AG10803 (cell line): Measurements from ENCODE around the gene FGF22.
"Not testable (repeated sequence)": the region's sequence is repeated elsewhere in the genome, so short reads cannot be mapped to it uniquely, and the experiment has no call there.

Source experiments
- DNase-seq: peaks from one replicate; pipeline ENCODE4 v3.0.0; 2010; ENCODE audit warnings: low read depth
- H3K4me3 ChIP-seq: 2 replicates; pipeline ENCODE4 v1.5.1; 2011; ENCODE audit warnings: mild to moderate bottlenecking, low read length, control low read depth
- TF ChIP-seq, protein P1 (sequence below): conservative IDR thresholded peaks from 2 replicates; pipeline ENCODE4 v1.5.1; 2011; ENCODE audit warnings: mild to moderate bottlenecking, low read length, control low read depth, inconsistent platforms

FGF22 gene

DNA sequence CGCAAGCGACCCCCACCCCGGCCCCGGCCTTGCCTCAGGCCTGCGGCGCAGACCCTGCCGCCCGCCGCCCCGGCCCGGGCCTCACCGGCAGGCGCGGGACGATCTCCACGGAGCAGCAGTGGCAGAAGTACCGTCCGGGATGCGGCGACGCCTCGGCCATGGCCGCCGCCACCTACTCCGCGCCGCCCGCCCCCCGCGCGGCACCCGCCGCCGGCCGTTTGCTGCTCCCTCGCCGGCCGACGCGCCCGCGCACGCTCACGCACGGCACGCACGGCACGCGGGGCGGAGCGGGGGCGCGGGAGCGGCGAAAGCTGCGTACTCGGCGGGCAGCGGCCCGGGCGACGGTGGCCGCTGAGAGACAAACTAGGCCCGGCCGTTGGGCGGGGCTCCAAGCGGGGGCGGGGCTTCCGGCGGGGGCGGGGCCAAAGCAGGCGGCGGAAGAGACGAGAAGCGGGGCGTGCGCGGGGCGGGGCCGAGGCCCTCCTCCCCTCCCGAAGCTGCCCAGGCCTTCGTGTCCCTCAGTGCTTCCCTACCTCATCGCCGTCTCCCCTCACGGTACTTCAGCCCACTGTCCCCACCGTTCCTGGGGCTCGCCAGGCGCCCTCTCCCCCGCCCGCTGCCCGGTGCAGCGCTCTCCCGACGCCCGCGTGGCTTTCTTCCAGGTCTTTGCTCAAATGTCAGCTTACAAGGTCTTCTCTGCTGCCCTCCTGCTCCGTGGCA, 23.4 kb downstream of the FGF22 start, which contains the start of gene RNF126:
Gene RNF126 (minus strand): TSS at position 253 of the 720 bp plus-strand sequence. CDS start 93 bp downstream, at position 160.
- TF ChIP-seq, protein P1, sequence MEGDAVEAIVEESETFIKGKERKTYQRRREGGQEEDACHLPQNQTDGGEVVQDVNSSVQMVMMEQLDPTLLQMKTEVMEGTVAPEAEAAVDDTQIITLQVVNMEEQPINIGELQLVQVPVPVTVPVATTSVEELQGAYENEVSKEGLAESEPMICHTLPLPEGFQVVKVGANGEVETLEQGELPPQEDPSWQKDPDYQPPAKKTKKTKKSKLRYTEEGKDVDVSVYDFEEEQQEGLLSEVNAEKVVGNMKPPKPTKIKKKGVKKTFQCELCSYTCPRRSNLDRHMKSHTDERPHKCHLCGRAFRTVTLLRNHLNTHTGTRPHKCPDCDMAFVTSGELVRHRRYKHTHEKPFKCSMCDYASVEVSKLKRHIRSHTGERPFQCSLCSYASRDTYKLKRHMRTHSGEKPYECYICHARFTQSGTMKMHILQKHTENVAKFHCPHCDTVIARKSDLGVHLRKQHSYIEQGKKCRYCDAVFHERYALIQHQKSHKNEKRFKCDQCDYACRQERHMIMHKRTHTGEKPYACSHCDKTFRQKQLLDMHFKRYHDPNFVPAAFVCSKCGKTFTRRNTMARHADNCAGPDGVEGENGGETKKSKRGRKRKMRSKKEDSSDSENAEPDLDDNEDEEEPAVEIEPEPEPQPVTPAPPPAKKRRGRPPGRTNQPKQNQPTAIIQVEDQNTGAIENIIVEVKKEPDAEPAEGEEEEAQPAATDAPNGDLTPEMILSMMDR, result no peak
- DNase-seq, result peak; percentile 91
- peak within 1 kb of the TSS; percentile 78 for H3K4me3 ChIP-seq

DNA sequence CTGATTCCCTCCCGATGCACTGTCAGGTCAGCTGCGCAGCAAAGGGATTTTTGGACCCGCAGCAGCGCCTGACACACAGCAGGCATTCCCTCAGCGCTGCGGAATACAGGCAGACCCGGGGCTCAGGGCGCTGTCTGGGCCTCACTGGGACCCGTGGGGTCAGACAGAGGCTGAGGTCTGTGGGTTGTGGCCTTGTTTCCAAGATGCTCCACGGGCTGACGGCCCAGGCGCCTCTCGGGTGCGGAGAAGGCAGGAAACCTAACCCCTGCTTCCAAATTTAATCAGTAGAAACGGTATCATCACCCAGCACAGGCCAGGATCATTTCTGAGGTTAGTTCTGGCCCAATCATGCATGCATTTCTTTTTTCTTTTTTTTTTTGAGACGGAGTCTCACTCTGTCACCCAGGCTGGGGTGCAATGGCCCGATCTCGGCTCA, 24.0 kb downstream of the FGF22 start:
- TF ChIP-seq, protein P1, result no peak
- H3K4me3 ChIP-seq, result peak overlapping the region; percentile 67
- no peak for DNase-seq

DNA sequence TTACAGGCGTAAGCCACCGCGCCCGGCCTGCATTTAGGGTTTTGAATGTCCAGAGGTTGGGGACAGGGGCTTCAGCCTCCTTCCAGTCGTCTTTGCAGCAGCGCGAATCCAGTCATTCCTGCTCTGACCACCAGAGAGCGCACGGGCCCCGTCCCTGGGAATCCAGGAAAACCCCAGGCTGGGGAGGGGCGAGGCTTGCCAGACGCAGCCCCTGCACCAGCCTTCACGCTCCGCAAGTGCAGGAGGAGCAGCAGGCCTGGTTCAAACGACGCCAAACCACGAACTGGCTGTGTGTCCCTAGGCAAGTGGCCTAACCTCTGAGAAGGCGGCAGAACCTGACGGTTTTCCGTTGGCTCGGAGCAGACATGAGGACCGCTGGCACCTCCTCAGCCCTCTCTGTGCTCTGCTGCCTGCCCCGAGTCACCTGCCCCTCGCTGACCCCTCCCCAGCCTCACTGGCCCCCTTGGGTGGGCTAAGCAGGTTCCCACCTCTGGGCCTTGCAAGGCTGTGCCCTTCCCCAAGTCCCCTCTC, 25.3 kb downstream of the FGF22 start:
- H3K4me3 ChIP-seq, result peak overlapping the region; percentile 48
- DNase-seq, result peak; percentile 62
- TF ChIP-seq, protein P1, result peak; percentile 80

DNA sequence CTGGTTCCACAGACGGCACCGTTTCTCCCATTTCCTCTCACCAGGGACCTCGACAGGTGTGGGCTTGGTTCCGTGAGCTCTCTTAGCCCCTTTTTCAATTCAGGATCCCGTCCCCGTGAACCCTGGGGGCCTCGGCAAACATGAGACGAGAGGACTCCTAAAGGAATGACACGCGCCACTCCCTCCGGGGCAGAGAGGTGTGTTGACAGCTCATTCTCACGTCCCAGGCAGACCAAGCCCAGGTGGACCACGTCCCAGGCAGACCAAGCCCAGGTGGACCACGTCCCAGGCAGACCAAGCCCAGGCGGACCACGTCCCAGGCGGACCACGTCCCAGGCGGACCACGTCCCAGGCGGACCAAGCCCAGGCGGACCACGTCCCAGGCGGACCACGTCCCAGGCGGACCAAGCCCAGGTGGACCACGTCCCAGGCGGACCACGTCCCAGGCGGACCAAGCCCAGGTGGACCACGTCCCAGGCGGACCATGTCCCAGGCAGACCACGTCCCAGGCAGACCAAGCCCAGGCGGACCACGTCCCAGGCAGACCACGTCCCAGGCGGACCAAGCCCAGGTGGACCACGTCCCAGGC, 27.4 kb downstream of the FGF22 start:
- DNase-seq, H3K4me3 ChIP-seq: not testable (repeated sequence)

DNA sequence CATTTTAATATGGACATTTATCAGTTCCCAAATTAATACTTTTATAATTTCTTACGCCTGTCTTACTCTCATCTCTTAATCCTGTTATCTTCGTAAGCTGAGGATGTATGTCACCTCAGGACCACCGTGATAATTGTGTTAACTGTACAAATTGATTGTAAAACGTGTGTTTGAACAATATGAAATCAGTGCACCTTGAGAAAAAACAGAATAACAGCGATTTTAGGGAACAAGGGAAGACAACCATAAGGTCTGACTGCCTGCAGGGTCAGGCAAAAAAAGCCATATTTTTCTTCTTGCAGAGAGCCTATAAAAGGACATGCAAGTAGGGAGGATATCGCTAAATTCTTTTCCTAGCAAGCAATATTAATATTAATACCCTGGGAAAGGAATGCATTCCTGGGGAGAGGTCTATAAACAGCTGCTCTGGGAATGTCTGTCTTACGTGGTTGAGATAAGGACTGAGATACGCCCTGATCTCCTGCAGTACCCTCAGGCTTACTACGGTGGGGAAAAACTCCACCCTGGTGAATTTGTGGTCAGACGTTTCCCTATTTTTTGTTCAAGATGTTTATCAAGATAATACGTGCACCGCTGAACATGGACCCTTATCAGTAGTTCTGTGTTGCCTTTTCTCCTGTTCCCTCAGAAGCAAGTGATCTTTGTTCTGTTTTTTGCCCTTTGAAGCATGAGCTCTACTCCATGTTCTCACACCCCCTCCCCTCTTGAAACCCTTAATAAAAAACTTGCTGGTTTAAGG, 29.2 kb downstream of the FGF22 start:
- H3K4me3 ChIP-seq, DNase-seq: not testable (repeated sequence)

DNA sequence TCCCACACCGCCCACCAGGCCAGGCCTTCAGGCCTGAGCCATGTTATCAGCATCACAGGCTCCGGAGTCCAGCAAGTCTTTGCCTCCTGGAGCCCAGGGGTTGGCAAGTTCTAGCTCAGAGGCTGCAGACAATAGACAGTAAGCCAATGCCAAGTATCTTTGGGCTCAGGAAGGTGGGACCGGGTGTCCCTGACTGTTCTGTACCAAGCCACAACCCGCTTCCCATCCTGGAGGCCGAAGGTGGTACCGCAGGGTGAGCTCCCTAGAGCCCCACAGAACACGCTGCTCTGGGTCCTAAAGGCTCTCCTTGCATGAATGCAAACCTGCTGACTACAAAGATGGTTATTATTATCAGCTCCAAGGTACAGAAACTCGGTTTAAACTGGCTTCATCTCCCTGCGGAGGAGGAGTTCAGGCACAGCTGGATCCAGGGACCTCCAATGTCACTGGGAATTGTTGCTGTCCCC, 31.0 kb downstream of the FGF22 start:
- no peak for DNase-seq

DNA sequence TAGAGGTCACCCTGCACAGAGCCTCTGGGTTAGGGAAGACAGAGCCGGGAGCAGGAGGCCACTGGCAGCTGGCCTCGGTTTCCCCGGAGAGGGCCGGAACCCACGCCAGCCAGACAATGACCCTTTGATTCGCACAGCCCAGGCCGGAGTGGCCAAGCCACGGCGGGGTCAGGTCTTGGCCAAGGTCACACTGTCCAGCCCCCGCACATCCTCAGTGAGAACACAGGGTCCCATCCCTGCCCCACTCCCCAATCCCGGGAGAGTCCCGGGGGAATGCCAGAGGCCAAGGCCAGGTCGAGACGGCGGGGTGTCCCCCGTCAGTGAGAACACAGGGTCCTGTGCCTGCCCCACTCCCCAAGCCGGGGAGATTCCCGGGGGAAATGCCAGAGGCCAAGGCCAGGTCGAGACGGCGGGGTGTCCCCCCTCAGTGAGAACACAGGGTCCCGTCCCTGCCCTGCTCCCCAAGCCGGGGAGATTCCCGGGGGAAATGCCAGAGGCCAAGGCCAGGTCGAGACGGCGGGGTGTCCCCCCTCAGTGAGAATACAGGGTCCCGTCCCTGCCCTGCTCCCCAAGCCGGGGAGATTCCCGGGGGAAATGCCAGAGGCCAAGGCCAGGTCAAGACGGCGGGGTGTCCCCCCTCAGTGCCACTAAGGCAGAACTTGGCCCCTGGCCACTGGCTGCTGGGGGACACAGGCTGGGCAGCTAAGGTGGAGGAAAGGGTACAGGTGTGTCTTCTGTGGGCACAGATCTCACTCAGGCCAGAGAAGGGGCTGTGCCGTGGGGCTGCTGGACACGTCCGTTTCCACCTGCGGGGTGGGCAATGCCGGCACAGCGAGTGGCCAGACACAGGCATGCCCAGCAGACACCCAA, 34.8 kb downstream of the FGF22 start:
- no peak overlapping the region for H3K4me3 ChIP-seq
- TF ChIP-seq, protein P1, result no peak
- no peak for DNase-seq

More for the DNA sequence above, 31.0 kb downstream of the FGF22 start:
- TF ChIP-seq, protein P1, result no peak
- H3K4me3 ChIP-seq, result no peak overlapping the region
